ENCODE data around the gene TMEM144. TPM values are rescaled to one million over a fixed set of nuclear protein-coding genes. Genes with fewer than 3 reads are reported as not detected.

Gene TMEM144
- total RNA-seq, 4 donors from 2014 or later, result 3.4 to 12.8 (median 9.5) TPM

- no peak for DNase-seq
- WGBS, 2 donors, result 92 to 95% methylated on average over 3 of the region's 3 CpGs
- H3K27ac ChIP-seq, result no peak overlapping the region
- no peak overlapping the region for H3K4me3 ChIP-seq
- TF ChIP-seq CTCF (IDR thresholded peaks at IDR 0.05) (no peak), POLR2A (IDR thresholded peaks at IDR 0.05) (no peak)
- H3K4me1 ChIP-seq, result no peaks in the 10 kb centered on the region
- intact Hi-C loops (cut with DNase I), result no loop called here
- no peaks in the 10 kb centered on the region for H3K9me3 ChIP-seq
- H3K36me3 ChIP-seq, result no peaks in the 10 kb centered on the region
- no peaks in the 10 kb centered on the region for H3K27me3 ChIP-seq
Measured at GRCh38 chr4:158200214-158200613, 10.1 kb upstream of the TMEM144 start.

DNA sequence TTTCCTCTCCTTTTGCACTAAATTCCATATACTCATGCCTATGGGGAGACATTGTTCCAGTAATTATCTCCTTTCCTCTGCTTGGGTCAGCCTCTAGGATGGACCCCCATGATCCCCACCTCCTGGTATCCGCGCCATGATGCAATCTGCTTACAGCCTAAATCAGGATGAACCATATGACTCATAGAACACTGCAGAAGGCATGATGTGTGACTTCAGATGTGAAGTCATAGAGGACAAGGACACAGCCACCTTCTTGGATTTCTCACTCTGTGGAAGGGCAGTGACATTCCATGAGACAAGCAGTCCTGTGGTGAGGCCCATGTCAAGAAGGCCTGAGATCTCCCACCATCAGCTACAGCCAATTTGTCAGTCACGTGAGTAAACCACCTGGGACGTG, 9.0 kb upstream of the TMEM144 start:
- TF ChIP-seq POLR2A (IDR thresholded peaks at IDR 0.05), result no peak
- no peak for TF ChIP-seq CTCF (IDR thresholded peaks at IDR 0.05)
- no peak overlapping the region for H3K27ac ChIP-seq
- no peaks in the 10 kb centered on the region for H3K27me3 ChIP-seq
- intact Hi-C loops (cut with DNase I), result no loop called here
- H3K4me1 ChIP-seq, result no peaks in the 10 kb centered on the region
- H3K4me3 ChIP-seq, result no peak overlapping the region
- 92 to 98% methylated on average over 2 to 4 of the region's 4 CpGs for WGBS, 2 donors
- H3K36me3 ChIP-seq, result no peaks in the 10 kb centered on the region
- no peak for DNase-seq
- H3K9me3 ChIP-seq, result no peaks in the 10 kb centered on the region

DNA sequence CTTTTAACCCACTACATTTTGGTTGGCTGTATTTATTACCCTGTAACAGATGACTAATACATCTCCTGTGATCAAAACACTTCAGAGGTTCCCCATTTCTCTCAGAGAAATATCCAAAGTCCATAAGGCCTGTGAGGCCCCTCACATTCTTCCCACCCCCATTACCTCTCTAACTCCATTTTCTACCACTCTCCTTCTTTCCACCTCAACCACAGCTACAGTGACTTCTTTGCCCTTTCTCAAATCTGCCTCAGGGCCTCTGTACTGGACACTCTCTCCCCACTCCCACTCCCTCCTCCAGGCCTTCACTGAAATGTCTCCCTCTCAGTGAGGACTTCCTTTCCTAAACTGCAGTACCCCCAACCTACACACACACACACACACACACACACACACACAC, 8.4 kb upstream of the TMEM144 start:
- Histone ChIP-seq H3K27ac (no peak overlapping the region), H3K9me3 (no peaks in the 10 kb centered on the region), H3K27me3 (no peaks in the 10 kb centered on the region), H3K36me3 (no peaks in the 10 kb centered on the region), H3K4me3 (no peak overlapping the region), H3K4me1 (no peaks in the 10 kb centered on the region)
- no peak for TF ChIP-seq CTCF (IDR thresholded peaks at IDR 0.05)
- intact Hi-C loops (cut with DNase I), result no loop called here
- DNase-seq, result no peak

GRCh38 chr4:158202481-158202880, 7.8 kb upstream of the TMEM144 start:
- intact Hi-C loops (cut with DNase I), result no loop called here
- Histone ChIP-seq H3K36me3 (no peaks in the 10 kb centered on the region), H3K4me3 (no peak overlapping the region), H3K4me1 (no peaks in the 10 kb centered on the region), H3K27ac (no peak overlapping the region), H3K27me3 (no peaks in the 10 kb centered on the region), H3K9me3 (no peaks in the 10 kb centered on the region)
- TF ChIP-seq CTCF (IDR thresholded peaks at IDR 0.05) (no peak), POLR2A (IDR thresholded peaks at IDR 0.05) (no peak)
- WGBS, 2 donors, result 23 to 53% methylated on average over 1 of the region's 1 CpG
- no peak for DNase-seq

- TF ChIP-seq CTCF (IDR thresholded peaks at IDR 0.05), result no peak
- TF ChIP-seq POLR2A (IDR thresholded peaks at IDR 0.05), result no peak
- DNase-seq, result no peak
- Histone ChIP-seq H3K27me3 (no peaks in the 10 kb centered on the region), H3K36me3 (no peaks in the 10 kb centered on the region), H3K27ac (no peak overlapping the region), H3K9me3 (no peaks in the 10 kb centered on the region), H3K4me1 (no peaks in the 10 kb centered on the region), H3K4me3 (no peak overlapping the region)
- WGBS, 2 donors, result 65% methylated on average over 2 of the region's 2 CpGs
- intact Hi-C loops (cut with DNase I), result no loop called here
Measured at GRCh38 chr4:158203436-158203835, 6.8 kb upstream of the TMEM144 start.
